GM21825 (cell line): ENCODE data around the gene RREB1.

Experiments
- ATAC-seq: cut with Tn5 transposase; IDR thresholded peaks from one replicate; pipeline ENCODE4 v1.9.1; 2021; ENCODE audit warnings: mild to moderate bottlenecking, moderate library complexity; ENCODE audit not compliant: unreplicated experiment

RREB1 gene

DNA sequence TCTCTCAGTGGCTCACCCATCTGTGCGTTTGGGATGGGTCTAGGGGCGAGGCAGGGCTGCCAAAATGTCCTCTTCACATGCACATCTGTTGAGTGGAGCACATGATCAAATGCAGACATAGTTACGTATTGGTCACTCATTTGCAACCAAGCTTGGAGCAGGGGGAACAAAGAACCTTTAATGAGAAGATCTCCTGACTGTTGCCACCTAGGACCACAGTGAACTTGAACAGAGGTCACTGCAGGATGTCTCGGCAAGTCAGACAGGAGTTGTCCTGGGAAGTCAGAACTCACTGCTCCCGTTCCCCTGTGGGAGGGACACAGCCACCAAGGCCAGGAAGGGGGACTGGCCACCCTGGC lies 131.8 kb downstream of the RREB1 start:
- ATAC-seq, result no peak

DNA sequence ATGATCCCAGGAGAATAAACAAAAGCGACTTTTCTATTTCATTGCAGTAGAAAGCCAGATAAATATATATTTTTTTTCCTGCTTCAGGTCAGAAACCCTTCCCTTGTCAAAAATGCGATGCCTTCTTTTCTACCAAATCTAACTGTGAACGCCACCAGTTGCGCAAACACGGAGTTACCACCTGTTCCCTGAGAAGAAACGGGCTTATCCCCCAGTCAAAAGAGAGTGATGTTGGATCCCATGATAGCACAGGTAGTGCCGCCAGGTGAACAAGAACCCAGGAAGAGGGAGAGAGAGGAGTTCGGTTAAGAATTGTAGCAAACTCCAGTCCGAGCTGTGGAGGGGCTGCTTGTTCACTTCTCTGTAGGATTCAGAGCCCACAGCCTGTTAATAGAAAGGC lies 132.6 kb downstream of the RREB1 start:
- ATAC-seq, result no peak

- ATAC-seq, result no peak
Measured at GRCh38 chr6:7241160-7241559, 133.4 kb downstream of the RREB1 start.

- ATAC-seq, result no peak
Measured at GRCh38 chr6:7241709-7242645, 134.2 kb downstream of the RREB1 start.

GRCh38 chr6:7242835-7243178 lies 135.0 kb downstream of the RREB1 start:
- ATAC-seq, result no peak

- no peak for ATAC-seq
Measured at GRCh38 chr6:7243179-7243981, 135.6 kb downstream of the RREB1 start.

DNA sequence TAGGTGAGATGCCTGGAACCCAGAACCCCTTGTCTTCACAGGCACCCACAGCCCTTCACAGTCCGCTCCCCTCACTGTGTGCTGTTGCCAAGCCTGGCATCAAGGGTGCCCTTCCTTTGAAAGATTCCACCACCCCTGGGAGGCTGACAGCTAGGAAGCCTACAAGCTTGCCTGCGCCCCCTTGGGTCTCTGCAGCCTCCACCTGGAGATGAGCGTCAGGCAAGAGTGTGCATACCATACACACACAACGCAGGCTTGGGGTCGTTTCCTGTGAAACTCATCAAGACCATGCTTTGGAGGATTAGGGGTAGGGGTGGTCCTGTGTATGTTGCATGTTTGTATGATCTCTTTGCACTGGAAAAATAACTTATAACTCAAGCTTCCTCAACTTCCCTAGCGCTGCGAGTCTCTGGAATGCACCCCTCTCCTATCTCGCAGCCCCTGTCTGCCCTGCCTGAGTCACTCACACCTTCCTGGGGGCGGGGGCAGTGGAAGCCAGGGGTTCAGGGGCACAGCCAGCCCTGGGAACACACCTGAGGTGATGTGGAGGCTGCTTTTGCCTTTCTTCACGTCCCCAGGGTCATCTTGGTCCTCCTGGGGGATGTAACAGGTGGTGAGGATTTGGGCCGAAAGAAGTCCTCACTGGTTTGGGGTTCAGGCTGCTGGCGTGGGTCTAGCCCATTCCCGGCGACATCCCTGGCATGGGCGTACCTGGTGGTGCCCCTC lies 138.1 kb downstream of the RREB1 start:
- ATAC-seq, result no peak

- ATAC-seq, result no peak
Measured at GRCh38 chr6:7246401-7247178, 138.8 kb downstream of the RREB1 start.

GRCh38 chr6:7247179-7247456 lies 139.4 kb downstream of the RREB1 start:
- ATAC-seq, result no peak

- no peak for ATAC-seq
Measured at GRCh38 chr6:7247828-7248227, 140.1 kb downstream of the RREB1 start.

DNA sequence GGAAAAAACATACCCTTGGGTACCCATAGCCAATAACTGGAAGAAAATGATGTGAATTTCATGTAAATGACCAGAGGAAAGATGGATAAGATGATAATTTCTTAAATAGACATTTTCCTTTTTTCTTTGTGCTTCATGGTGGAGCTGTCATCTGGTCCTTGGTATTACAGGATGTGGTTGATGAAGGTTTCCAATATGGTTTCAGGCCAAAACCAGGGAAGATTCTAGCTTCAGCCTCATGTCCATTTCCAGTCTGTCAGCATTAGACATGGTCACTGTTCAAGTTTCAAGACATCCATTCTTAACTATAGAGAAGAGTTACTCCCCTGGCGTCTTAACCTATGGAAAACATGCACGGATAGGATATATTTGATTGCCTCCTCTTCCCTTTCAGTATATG lies 141.6 kb downstream of the RREB1 start:
- no peak for ATAC-seq

- no peak for ATAC-seq
Measured at GRCh38 chr6:7249946-7250643, 142.3 kb downstream of the RREB1 start.

GRCh38 chr6:7250812-7251211 lies 143.1 kb downstream of the RREB1 start:
- no peak for ATAC-seq

- ATAC-seq, result no peak
Measured at GRCh38 chr6:7251646-7252260, 144.0 kb downstream of the RREB1 start.

- no peak for ATAC-seq
Measured at GRCh38 chr6:7252390-7252789, 144.6 kb downstream of the RREB1 start.

- ATAC-seq, result no peak
Measured at GRCh38 chr6:7254980-7255835, 147.4 kb downstream of the RREB1 start.

- ATAC-seq, result no peak
Measured at GRCh38 chr6:7255918-7256317, 148.2 kb downstream of the RREB1 start.

DNA sequence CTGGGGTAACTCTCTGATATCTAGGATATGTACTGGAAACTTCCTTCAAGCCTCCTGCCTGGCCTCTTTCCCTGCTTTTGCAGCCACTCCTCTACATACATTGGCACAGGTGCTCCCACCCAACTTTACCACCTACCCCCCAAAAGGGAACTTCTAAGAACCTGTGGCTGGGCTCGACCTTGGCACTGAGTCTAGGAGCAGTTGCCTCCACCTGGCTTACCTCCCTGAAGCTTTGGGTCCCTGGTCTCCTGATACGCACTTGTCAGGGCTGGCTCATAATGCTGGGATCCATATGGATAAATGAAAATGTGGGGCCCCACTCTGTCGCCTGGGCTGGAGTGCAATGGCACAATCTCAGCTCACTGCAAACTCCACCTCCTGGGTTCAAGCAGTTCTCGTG lies 149.0 kb downstream of the RREB1 start:
- ATAC-seq, result no peak
